Measurements from ENCODE around the gene PDYN. TPM values are rescaled to one million over a fixed set of nuclear protein-coding genes. Genes with fewer than 3 reads are reported as not detected.

PDYN gene
- polyA plus RNA-seq, 1 donor (not counting 4 experiments of a cell fraction or from before 2014, with no cell fraction given) = not detected

DNA sequence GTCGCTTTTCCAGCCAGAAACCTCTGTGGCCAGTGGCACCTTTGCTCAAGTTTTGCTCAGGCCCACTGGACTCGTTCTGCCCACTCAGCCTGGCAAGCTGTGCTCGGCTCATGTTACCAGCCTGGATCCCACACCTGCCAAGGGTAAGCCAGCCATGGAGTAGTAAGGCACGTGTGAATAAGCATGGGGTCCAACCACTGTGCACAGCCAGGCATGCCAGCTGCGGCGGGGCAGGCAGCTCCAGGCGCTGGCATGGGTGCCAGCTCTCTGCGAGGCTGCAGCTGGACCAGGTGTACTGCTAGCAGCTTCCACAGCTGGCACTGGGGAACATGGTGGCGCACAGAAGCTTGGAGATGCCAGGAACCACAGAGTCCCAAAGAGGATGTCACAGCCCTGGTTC lies 32.1 kb upstream of the PDYN start:
- Histone ChIP-seq H3K27ac (ENCODE audit: control insufficient read depth, insufficient read depth, low read length) (no peak overlapping the region), H3K27me3 (ENCODE audit: control insufficient read depth, extremely low read depth, insufficient read depth, low read length) (no peaks in the 10 kb centered on the region), H3K4me3 (ENCODE audit: control insufficient read depth in 2 of 3, extremely low read depth in 1 of 3, insufficient read depth in 2 of 3, low read depth in 1 of 3, low read length in 3 of 3) (no peak overlapping the region), H3K4me2 (ENCODE audit: control insufficient read depth, extremely low read depth, insufficient read depth, low read depth, low read length) (no peak overlapping the region), H3K36me3 (ENCODE audit: control insufficient read depth in 2 of 2, extremely low read depth in 1 of 2, insufficient read depth in 2 of 2, low read length in 2 of 2) (no peaks in the 10 kb centered on the region), H3K4me1 (ENCODE audit: control insufficient read depth, extremely low read depth, insufficient read depth, low read length) (no peaks in the 10 kb centered on the region), H3K79me2 (ENCODE audit: control insufficient read depth, insufficient read depth, low read length) (no peaks in the 10 kb centered on the region), H3K9me3 (ENCODE audit: control insufficient read depth, low read depth, low read length) (no peaks in the 10 kb centered on the region), H2AFZ (ENCODE audit: control insufficient read depth, low read length) (no peak overlapping the region), H4K20me1 (ENCODE audit: control insufficient read depth, extremely low read depth, insufficient read depth, low read length) (no peaks in the 10 kb centered on the region), H3K9ac (ENCODE audit: control insufficient read depth, extremely low read depth, insufficient read depth, low read length) (no peak overlapping the region), H3K9me1 (ENCODE audit: control insufficient read depth, extremely low read depth, insufficient read depth, low read length) (no peaks in the 10 kb centered on the region)
- dilution Hi-C loops (cut with MboI; ENCODE audit: extremely low pct_ligation_motif_present, low sequenced_read_pairs) = no loop called here
- no peak for TF ChIP-seq EZH2 (IDR thresholded peaks at IDR 0.05; ENCODE audit: low read length)
- TF ChIP-seq, protein P1, sequence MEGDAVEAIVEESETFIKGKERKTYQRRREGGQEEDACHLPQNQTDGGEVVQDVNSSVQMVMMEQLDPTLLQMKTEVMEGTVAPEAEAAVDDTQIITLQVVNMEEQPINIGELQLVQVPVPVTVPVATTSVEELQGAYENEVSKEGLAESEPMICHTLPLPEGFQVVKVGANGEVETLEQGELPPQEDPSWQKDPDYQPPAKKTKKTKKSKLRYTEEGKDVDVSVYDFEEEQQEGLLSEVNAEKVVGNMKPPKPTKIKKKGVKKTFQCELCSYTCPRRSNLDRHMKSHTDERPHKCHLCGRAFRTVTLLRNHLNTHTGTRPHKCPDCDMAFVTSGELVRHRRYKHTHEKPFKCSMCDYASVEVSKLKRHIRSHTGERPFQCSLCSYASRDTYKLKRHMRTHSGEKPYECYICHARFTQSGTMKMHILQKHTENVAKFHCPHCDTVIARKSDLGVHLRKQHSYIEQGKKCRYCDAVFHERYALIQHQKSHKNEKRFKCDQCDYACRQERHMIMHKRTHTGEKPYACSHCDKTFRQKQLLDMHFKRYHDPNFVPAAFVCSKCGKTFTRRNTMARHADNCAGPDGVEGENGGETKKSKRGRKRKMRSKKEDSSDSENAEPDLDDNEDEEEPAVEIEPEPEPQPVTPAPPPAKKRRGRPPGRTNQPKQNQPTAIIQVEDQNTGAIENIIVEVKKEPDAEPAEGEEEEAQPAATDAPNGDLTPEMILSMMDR (optimal IDR thresholded peaks at IDR 0.05 in 1 of 3, IDR thresholded peaks at IDR 0.05 in 1 of 3, conservative IDR thresholded peaks at IDR 0.05 in 1 of 3; ENCODE audit: extremely low read depth in 1 of 3, insufficient read depth in 2 of 3, low read length in 3 of 3) = no peak
- FAIRE-seq = no peak
- no peak for DNase-seq (ENCODE audit: low read depth, low spot score)

DNA sequence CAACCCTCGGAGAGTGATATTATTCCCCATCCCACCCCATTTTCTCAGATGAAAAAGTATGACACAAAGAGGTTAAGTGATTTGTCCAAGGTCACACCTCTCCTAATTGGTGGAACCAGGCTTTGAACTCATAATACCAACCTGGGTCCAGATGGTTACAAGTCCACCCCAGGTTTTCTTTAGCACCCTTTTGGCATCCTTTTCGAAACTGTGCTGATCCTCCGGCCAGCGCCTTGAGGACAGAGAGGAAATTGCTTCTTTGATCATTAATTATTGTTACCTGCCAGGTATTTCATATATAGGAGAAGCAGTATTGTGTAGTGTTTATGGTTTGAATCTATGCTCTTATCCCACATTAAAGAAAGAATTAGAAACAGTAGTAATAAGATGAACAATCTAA lies 29.3 kb upstream of the PDYN start:
- DNase-seq (ENCODE audit: low read depth, low spot score) = no peak
- Histone ChIP-seq H2AFZ (ENCODE audit: control insufficient read depth, low read length) (no peak overlapping the region), H3K79me2 (ENCODE audit: control insufficient read depth, insufficient read depth, low read length) (no peaks in the 10 kb centered on the region), H3K4me1 (ENCODE audit: control insufficient read depth, extremely low read depth, insufficient read depth, low read length) (no peaks in the 10 kb centered on the region), H3K27ac (ENCODE audit: control insufficient read depth, insufficient read depth, low read length) (no peak overlapping the region), H3K4me2 (ENCODE audit: control insufficient read depth, extremely low read depth, insufficient read depth, low read depth, low read length) (no peak overlapping the region), H3K9me1 (ENCODE audit: control insufficient read depth, extremely low read depth, insufficient read depth, low read length) (no peaks in the 10 kb centered on the region), H3K9me3 (ENCODE audit: control insufficient read depth, low read depth, low read length) (no peaks in the 10 kb centered on the region), H3K36me3 (ENCODE audit: control insufficient read depth in 2 of 2, extremely low read depth in 1 of 2, insufficient read depth in 2 of 2, low read length in 2 of 2) (no peaks in the 10 kb centered on the region), H3K27me3 (ENCODE audit: control insufficient read depth, extremely low read depth, insufficient read depth, low read length) (no peaks in the 10 kb centered on the region), H3K4me3 (ENCODE audit: control insufficient read depth in 2 of 3, extremely low read depth in 1 of 3, insufficient read depth in 2 of 3, low read depth in 1 of 3, low read length in 3 of 3) (no peak overlapping the region), H3K9ac (ENCODE audit: control insufficient read depth, extremely low read depth, insufficient read depth, low read length) (no peak overlapping the region), H4K20me1 (ENCODE audit: control insufficient read depth, extremely low read depth, insufficient read depth, low read length) (no peaks in the 10 kb centered on the region)
- dilution Hi-C loops (cut with MboI; ENCODE audit: extremely low pct_ligation_motif_present, low sequenced_read_pairs) = no loop called here
- FAIRE-seq = no peak
- TF ChIP-seq EZH2 (IDR thresholded peaks at IDR 0.05; ENCODE audit: low read length) = no peak
- TF ChIP-seq, protein P1 (optimal IDR thresholded peaks at IDR 0.05 in 1 of 3, IDR thresholded peaks at IDR 0.05 in 1 of 3, conservative IDR thresholded peaks at IDR 0.05 in 1 of 3; ENCODE audit: extremely low read depth in 1 of 3, insufficient read depth in 2 of 3, low read length in 3 of 3) = no peak

Data from keratinocyte (primary cell).